Activated CD4-positive, CD25-positive, alpha-beta regulatory T cell (primary cell): ENCODE data around the gene TH.
"Not testable (repeated sequence)": the region's sequence is repeated elsewhere in the genome, so short reads cannot be mapped to it uniquely, and the experiment has no call there.

Experiments used
- DNase-seq, 4 experiments: peaks; one replicate each; lab custom pipeline; 2025; lab: John Stamatoyannopoulos, UW

TH gene

DNA sequence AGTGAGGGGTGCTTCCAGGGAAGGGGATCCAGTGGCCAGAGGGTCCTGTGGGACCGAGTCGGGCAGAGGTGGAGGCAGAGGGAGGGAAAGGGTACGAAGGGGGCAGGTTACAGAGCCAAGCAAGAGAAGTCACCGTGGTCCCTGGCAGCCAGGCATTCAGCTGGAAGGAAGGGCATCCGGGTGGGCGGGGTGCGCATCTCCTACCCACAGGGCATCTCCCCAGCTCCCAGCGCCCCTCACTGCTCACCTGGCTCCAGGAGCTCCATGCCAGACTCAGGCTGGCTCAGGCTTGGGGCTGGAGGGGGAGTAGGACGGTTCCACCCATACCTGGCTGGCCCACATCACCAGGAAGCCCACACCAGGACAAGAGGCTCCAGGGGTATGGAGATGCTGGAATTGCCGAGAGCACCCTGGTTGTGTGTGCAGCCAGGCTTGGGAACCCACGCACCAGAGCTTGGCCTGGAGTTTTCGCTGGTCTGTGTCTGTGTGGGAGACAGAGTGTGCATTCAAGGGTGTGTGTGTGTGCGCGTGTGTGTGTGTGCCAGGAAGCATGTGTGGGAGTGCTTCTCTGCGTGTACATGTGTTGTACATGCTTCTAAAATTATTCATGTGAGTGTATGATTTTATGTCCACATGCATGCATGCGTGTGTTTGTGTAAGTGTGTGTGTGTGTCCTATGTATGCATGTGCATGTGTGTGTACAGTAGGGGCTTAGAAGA lies 6.6 kb upstream of the TH start:
- not testable (repeated sequence) for DNase-seq

DNA sequence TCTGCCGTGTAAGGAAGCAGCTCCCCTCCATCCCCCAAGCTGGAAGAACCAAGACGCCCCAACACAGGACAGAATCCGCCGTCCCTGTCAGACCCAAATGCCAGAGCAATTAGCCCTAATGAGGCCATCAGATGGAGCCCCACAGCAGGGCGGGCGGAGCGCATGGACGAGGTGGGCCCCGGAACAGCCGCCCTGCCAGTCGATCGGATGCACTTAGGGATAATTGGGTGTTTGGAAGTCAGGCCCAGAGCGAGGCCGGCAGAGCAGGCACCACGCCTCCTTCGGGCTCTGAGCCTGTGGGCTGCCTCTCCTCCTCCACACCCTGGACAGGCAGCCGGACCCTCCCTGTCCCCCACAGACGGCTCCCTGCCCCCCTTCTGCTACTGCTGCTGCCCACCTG lies 5.5 kb upstream of the TH start:
- DNase-seq: no peak

DNA sequence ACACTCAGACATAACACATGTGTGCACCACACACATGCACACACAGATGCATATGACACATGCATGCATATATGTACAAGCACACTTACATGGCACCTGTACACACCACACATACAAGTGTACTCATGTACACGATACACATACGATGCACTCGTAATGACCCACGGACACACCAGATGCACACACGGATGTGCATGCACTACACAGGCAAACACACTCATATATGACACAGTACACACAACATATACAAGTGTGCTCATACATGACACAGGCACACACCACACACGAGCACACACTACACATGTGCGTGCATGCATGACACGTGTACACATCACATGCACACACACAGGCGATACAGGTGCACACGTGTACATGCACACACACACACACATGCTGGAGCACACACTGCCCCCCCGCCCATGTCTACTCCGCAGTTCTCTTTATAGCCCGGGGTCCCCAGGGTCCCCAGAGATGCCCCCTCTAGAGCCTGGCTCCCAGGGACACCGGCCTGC lies 4.8 kb upstream of the TH start:
- no peak for DNase-seq

DNA sequence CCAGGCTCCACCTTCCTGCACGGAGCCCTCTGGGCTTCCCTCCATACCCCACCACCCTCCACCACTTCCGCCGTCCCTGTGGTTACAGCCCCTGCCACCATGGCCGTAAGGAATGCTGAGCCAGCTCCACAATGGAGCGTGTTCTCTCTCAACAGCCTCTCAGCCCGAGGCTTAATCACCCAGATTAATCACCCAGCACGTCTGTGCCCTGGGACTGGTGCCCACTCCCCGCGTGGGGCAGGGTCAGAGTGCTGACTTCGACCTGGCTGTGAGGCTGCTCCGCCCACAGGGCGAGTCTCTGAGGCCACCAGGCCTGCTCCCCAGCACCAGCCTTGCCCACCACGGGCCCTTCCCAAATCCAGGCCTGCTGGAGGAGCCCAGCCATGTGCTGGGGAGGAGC lies 4.0 kb upstream of the TH start:
- DNase-seq: no peak

DNA sequence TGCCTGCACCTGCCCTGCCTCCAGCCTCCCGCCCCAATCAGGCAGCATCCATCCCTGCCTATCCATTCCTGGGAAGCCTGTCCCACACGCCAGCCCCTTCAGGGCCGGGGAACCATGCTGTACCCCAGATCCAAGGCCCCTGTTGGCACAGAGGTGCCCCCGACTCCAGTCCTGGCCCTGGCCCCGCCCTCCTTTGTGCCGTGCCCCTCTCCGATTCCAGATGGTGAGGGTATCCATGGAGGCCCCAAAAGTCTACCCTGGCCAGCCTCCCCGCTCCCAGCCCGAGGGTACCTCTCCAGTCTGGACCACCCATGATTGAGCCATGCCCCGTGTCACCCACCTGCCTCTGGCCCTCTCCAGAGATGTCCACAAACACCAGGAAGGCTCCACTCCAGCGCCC lies 2.7 kb upstream of the TH start:
- DNase-seq: no peak

DNA sequence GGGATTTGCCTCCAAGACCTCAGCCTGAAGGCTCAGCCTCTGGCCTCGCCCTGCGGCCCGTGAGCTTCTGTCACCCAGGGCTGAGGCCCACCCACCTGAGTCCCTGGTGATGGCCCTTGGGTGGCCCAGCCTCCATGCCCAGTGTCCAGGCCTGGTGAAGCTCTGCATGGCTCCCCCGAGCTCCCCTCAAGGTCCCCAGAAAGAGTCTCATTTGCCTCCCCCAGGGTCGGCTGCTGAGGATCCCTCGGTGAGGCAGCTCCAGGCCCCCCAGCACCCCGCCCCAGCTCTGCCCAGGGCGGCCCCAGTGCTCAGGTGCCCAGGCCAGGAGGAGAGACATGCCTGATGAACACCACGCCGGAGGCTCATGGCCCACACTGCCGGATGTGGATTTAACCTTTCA lies 2.1 kb upstream of the TH start:
- DNase-seq: no peak

DNA sequence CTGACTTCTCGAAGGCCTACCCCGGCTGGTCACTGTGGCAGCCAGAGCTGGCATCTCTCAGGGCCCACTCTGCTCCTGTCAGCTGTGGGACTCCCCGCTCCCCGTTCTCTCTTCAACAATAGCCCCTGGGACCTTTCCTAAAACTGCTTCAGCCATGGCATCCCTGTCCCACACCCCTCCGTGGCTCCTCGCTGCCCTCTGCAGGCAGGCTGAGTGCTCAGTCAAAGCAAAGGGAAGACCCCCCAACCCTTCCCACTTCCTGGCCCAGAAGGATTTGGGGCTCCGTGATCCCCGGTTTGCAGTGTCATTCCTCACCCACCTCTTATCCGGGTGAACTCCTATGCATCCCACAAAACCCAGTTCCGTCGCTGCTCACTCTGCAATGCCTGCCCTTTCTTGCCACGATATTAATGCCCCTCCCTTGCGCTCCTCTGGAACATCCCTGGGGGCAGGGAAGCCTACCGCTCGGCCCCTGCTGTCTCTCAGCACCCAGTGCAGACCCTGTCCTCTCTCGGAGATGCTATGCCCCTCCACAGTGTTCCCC lies 1.6 kb upstream of the TH start:
- no peak for DNase-seq

DNA sequence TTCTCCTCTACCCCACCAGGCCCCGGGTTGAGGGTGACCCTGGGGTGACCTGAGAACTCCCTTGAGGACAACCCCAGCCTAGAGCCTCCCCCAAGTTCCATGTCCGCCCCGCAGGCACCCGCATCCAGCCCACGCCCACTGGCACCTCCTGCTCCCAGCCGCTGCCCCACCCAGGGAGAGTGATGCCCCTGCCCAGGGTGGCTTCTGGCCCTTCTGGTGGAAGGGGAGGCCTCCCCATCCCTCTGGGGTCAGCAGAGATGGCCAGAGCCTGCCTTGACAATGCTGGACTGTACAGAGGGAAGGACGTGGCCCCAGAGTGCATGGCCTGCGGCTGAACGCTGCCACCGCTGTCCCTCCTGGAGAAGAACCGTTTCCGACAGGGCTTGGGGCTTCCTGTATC lies 1.1 kb upstream of the TH start:
- DNase-seq: no peak

DNA sequence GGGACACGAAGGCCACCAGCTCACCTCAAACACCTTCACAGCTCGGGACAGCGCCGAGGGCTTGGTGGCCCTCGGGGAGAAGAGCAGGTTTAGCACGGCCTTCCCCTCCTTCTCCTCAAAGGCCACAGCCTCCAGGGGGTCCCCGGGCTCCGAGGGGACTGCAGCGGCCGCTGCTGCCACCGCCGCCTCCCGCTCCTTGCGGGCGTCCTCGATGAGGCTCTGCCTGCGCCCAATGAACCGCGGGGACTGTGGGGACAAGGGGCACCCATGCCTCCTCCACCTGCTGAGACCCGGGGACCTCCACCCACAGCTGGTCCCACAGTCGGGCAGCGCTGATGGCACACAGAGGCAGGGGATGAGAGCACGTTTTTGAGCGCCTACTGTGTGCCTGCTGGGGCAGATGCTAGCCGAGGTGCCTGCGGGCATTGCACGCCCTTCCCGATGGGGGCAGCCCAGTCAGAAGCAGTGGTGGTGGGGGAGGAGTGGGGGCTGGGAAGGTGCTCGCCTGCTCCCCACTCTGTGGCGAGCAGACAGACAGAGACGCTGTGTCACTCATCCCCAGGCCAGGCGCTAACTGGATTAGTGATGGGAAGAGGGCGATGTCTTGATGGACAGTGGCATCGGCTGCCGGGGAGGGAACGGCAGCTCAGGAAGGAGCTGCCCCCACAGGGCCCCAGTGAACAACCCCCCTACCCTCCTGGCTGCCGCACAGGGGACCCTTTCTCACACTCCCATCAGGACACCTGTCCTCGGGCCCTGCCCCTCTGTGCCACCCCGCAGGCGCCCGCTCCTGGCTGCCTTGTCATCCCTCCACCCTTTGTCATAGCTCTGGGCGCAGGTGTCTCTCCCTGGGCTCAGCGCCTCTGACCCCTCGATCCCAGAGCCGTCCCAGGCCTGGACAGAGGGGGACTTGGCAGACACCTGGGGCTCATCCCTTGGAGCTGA lies 1.7 kb downstream of the TH start:
- DNase-seq: no peak

DNA sequence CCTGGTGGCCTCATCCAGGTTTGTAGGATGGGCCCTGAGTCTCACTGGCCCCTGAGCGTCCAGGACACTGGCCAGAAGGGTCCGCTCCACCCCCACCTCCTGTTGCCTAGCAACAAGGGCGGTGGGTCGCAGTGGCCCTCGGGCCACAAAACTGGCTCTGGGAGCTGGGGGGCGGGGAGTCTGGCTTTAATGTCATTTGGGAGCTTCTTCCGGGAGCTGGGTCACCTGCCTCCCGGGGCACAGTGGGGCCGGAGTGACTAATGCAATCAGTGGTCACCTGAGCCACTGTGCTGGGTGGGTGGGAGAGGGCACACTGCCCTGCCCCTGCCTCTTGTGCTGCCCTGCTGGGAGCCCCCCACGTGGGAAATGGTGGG lies 2.6 kb downstream of the TH start:
- no peak for DNase-seq

DNA sequence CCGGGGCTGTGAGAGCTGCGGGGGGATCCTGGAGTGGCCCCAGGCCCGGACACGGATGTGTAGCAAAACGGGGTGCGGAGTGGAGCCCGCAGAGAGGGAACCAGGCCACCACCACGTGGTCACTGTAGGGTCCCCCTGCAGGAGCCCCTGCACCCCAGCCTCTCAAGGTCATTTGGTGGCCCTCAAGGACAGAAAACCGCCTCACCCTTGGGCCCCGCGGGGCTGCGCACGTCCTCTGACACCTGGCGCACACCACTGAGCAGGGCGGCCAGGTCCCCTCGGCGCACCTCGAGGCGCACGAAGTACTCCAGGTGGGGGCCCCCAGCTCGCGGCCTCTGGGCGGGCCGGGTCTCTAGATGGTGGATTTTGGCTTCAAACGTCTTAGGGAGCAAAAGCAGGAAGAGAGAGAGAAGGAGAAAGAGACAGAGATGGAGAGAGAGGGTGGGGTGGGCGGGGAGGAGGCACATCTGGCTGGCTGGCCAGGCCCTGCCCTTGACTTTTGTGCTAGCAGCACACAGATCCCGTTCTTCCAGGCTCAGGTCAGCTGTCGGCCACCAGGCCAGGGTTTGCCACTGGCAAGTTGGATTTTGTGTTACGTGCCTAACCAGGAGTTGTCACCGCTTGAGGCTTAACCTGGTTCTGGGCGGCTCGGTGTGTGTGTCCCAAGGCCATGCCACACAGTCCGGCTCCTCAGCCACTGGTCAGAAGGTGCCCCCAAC lies 3.2 kb downstream of the TH start:
- DNase-seq: no peak

DNA sequence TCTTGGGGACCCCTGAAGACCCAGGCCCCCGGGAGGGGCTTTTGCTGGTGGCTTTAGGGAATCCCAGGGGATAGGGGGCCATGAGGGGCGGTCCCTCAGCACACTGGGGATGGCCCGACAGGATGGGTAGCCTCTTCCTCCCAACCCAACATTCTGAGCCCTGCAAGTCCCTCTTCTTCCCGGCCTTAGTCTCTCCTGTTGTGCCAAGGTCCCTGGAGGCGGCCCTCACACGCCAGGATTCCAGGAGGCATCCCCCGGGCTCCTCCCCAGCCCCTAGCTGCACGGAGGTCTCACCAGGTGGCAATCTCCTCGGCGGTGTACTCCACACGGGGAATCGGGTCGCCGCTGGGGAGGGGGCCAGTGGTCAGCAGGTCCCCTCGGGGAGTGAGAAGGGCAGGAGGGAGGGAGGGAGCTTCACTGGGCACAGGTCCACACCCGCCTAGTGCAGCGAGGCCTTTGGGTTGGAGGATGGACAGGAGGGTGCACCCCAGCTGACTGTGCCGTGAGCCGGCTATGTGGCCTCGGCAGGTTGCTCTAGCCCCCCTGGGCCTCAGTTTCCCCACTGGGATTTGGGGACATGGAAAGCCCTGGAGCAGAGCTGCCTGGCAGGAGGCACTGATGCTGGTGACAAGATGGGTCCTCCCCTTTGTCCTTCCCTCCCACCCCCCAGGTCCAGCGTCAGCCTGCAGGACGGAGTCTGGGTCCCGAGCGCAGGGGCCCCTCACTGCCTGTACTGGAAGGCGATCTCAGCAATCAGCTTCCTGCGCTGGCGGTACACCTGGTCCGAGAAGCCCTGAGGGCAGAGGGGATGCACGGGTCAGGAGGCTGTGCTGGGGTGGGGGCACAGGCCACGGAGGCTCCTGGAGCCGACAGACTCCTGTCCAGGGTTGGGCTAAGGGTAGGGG lies 4.2 kb downstream of the TH start:
- no peak for DNase-seq

DNA sequence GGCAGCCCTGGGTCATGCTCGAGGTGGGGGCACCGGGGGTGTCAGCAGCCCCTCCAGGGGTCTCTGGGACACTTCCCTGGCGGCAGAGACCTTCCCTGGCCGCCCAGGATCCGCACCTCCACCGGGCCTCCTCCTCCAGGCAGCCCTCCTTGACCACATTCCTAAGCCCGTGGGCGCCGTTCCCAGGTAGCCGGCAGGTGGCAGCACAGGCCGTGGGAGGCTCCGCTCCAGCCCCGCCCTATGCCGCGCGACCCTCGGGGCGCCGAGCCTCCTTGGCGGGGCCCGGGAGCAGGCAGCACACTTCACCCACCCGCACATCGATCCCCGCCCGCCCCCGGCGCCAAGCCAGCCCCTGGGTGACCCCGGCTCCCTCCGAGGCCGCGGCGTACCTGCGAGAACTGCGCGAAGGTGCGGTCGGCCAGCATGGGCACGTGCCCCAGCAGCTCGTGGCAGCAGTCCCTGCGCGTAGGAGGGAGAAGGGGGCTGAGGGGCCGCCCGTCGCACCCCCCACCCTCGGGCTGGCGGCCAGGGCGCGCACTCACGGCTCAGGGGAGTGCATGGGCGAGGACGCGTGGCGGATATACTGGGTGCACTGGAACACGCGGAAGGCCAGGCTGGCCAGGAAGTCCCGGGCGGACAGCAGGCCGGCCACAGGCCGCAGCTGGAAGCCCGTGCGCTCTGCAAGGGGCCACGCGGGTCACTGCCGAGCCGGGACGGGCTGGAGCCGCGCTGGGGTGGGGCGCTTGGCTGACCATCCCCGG lies 5.3 kb downstream of the TH start:
- DNase-seq: peak in 1 of 4 experiments; percentile 9

DNA sequence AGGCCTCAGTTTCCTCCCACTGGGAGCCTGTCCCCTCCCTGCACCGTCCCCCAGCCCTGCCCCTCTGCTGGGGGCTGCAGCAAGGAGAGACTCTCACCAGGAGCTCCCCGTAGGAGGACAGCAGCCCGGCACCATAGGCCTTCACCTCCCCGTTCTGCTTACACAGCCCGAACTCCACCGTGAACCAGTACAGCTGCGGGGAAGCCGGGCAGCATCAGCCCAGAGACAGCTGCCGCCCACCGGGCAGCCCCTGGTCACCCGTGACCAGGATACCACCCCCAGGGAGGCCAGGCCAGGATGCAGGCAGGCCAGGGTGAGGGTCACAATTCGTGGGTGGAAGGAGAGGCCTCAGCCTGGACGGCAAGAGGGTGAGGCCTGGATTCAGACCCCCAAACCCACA lies 6.0 kb downstream of the TH start:
- no peak for DNase-seq

DNA sequence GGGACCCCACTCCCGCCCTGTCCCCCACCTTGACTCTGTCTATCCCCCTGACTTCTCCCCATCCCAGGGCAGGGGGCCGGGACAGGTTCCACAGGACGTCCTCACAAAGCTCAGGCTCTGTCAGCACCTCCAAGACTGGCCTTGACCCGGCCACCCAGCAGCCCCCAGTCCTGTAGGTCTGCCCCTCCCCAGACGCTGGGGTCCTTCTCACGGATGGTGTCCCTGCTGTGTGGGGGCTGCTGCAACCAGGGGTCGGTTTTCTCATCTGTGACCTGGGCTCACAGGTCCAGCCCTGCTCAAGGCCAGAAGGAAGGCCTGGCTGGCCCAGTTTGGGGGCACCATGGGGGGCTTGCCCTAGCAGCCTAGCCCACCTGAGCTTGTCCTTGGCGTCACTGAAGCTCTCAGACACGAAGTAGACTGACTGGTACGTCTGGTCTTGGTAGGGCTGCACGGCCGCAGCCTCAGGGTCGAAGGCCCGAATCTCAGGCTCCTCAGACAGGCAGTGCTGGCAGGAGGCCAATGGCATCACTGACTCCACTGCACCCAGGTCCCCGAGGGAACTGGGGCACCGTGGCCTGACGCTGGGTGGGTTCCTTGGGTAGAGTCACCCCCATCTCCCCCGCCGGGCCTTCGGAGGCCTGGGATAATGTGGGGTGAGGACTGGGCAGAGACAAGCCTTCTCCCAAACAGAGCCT lies 6.6 kb downstream of the TH start:
- no peak for DNase-seq

DNA sequence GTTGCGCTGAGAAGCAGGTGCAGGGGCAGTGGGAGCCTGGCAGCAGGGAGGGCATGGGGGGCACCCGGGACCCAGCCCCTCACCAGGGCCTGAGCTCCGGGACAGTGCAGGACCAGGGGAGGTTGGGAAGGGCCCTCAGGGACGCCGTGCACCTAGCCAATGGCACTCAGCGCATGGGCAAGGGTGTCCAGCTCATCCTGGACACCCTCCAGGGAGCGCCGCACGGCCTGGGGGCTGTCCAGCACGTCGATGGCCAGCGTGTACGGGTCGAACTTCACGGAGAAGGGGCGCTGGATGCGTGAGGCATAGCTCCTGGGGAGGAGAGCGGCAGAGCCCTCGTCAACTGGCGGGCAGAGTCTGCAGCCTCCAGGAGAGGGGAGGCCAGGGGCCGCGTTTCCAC lies 7.5 kb downstream of the TH start:
- no peak for DNase-seq

DNA sequence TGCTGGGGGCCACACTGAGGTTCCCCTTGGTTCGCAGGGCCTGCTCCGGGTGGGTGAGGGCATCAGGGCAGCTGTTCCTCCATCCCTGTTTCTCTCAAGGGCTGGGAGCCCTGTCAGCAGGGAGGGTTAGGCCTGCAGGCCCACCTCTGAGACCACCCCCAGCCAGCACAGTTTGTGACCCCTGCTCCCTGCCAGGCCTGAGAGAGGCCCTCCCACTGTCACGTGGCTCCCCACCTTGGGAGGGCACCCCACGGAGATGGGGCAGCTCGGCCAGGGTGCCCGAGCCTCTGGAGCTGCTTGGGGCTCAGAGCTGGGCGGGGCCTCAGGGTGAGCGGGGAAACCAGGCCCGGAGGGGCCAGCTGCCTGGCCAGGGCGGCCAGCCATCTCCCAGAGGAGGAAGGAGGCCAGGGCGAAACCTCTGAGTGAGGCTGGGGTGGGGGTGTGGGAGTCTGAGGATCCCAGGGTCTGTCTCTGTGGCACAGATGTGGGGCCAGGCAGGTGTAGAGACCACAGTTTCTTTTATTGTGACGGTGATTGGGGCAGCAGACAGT lies 8.1 kb downstream of the TH start:
- DNase-seq: no peak

DNA sequence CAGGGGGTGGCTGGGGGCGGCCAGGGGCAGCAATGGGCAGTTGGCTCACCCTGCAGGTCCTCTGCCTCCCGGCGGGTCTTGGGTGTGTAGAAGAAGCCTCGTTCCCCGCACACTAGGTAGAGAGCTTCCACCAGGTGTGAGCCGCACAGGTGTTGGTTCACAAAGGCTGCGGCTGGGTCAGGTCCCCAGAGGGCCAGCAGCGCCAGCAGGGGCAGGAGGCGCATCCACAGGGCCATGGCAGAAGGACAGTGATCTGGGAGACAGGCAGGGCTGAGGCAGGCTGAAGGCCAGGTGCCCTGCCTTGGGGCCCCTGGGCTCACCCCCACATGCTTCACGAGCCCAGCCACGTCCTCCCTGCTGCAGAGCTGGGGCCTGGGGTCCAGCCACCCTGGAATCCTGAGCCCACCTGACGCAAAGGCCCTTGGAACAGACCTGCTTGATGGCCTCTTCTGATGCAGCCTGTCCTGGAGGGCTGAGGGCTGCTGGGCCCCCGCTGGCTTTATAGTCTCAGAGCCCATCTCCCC lies 10.8 kb downstream of the TH start, which contains the start of gene INS:
TSS of gene INS (minus strand) at position 474 of the 524 bp plus-strand sequence. CDS start at position 236, 238 bp downstream.
- no peak for DNase-seq
